Karpas-422 (cell line): ENCODE results near the gene DDX10. TPM values are rescaled to one million over a fixed set of nuclear protein-coding genes. Genes with fewer than 3 reads are reported as not detected.

Source experiments
- DNase-seq: peaks from one replicate; pipeline ENCODE4 v3.0.0-alpha.2; 2015
- H2AFZ ChIP-seq: fragments of 200-600 bp; sonication (generic); 2 replicates; pipeline ENCODE4 v1.6.1; 2014; ENCODE audit warnings: antibody characterized with exemption, low read length, mixed read lengths
- H3K27ac ChIP-seq: fragments of 200-600 bp; sonication (generic); 2 replicates; pipeline ENCODE4 v1.5.1; 2014; ENCODE audit warnings: mild to moderate bottlenecking, low read length, moderate library complexity
- H3K27me3 ChIP-seq: fragments of 200-600 bp; sonication (generic); 2 replicates; pipeline ENCODE4 v1.6.1; 2014; ENCODE audit warnings: low read length, mixed read lengths
- H3K36me3 ChIP-seq: fragments of 200-600 bp; sonication (generic); 2 replicates; pipeline ENCODE4 v1.6.1; 2014; ENCODE audit warnings: low read length, mixed read lengths; ENCODE audit not compliant: insufficient read depth
- H3K4me1 ChIP-seq: fragments of 200-600 bp; sonication (generic); 2 replicates; pipeline ENCODE4 v1.6.1; 2014; ENCODE audit warnings: mild to moderate bottlenecking, low read length, mixed read lengths
- H3K4me2 ChIP-seq: fragments of 200-600 bp; sonication (generic); 2 replicates; pipeline ENCODE4 v1.6.1; 2014; ENCODE audit warnings: low read length, low read depth, mild to moderate bottlenecking; ENCODE audit not compliant: poor library complexity, severe bottlenecking
- H3K4me3 ChIP-seq: fragments of 200-600 bp; sonication (generic); 2 replicates; pipeline ENCODE4 v1.5.1; 2014; ENCODE audit warnings: mild to moderate bottlenecking, antibody characterized with exemption, low read length, mixed read lengths
- H3K79me2 ChIP-seq: fragments of 200-600 bp; sonication (generic); 2 replicates; pipeline ENCODE4 v1.6.1; 2014; ENCODE audit warnings: mild to moderate bottlenecking, low read length, mixed read lengths
- H3K9ac ChIP-seq: fragments of 200-600 bp; sonication (generic); 2 replicates; pipeline ENCODE4 v1.6.0; 2014; ENCODE audit warnings: low read length
- H3K9me2 ChIP-seq: fragments of 200-600 bp; sonication (generic), shearing (Covaris generic); replicated peaks from 2 replicates; pipeline ENCODE4 v1.6.0; 2014; ENCODE audit warnings: mild to moderate bottlenecking, low read length, moderate library complexity; ENCODE audit not compliant: insufficient read depth
- H3K9me3 ChIP-seq: fragments of 300-700, 200-600 bp; sonication (generic); 2 replicates; pipeline ENCODE4 v1.6.1; 2014; ENCODE audit warnings: low read length, mixed read lengths
- H4K20me1 ChIP-seq: fragments of 200-600 bp; sonication (generic); 2 replicates; pipeline ENCODE4 v1.6.1; 2014; ENCODE audit warnings: mild to moderate bottlenecking, antibody characterized with exemption, low read length, low read depth; ENCODE audit not compliant: insufficient read depth
- total RNA-seq: library from RNA; depleted of rRNA; stranded (reverse); fragments of >200 nt; shearing (Covaris generic); gene quantifications from 2 replicates; pipeline ENCODE4 v1.2.3, GENCODE V29; 2014; ENCODE audit warnings: low replicate concordance

DDX10 gene
- total RNA-seq, 1 experiment from 2014 or later = 103 TPM

- Histone ChIP-seq H3K9me2 (no peaks in the 10 kb centered on the region), H2AFZ (no peak overlapping the region), H3K9ac (no peak overlapping the region), H3K9me3 (peaks cover 8% of the 10 kb centered on the region; the same call in 1 of the 2 replicates), H3K27ac (no peak overlapping the region), H3K27me3 (no peaks in the 10 kb centered on the region), H4K20me1 (no peaks in the 10 kb centered on the region), H3K36me3 (peaks cover 73% of the 10 kb centered on the region), H3K4me1 (no peaks in the 10 kb centered on the region; the same call in 1 of the 2 replicates), H3K4me3 (no peak overlapping the region), H3K79me2 (peaks cover 88% of the 10 kb centered on the region), H3K4me2 (no peak overlapping the region)
- DNase-seq = no peak
Measured at GRCh38 chr11:108713076-108713790, 48.4 kb downstream of the DDX10 start.

GRCh38 chr11:108715239-108715638 is 50.4 kb downstream of the DDX10 start:
- Histone ChIP-seq H3K4me3 (no peak overlapping the region), H2AFZ (no peak overlapping the region), H3K27me3 (no peaks in the 10 kb centered on the region), H3K4me2 (no peak overlapping the region), H3K9ac (no peak overlapping the region), H3K9me2 (no peaks in the 10 kb centered on the region), H3K4me1 (peaks cover 4% of the 10 kb centered on the region; the same call in 1 of the 2 replicates), H3K79me2 (peaks cover 78% of the 10 kb centered on the region), H4K20me1 (no peaks in the 10 kb centered on the region), H3K36me3 (peaks cover 71% of the 10 kb centered on the region), H3K27ac (no peak overlapping the region), H3K9me3 (no peaks in the 10 kb centered on the region)
- no peak for DNase-seq

- no peaks in the 10 kb centered on the region for H4K20me1 ChIP-seq
- no peak for DNase-seq
- H3K4me2 ChIP-seq = no peak overlapping the region
- H3K9ac ChIP-seq = no peak overlapping the region
- no peaks in the 10 kb centered on the region for H3K9me2 ChIP-seq
- peaks cover 80% of the 10 kb centered on the region for H3K36me3 ChIP-seq
- H3K27ac ChIP-seq = no peak overlapping the region
- H3K9me3 ChIP-seq = no peaks in the 10 kb centered on the region
- H2AFZ ChIP-seq = no peak overlapping the region
- H3K27me3 ChIP-seq = no peaks in the 10 kb centered on the region
- peaks cover 74% of the 10 kb centered on the region for H3K79me2 ChIP-seq
- no peak overlapping the region for H3K4me3 ChIP-seq
- peaks cover 4% of the 10 kb centered on the region; the same call in 1 of the 2 replicates for H3K4me1 ChIP-seq
Measured at GRCh38 chr11:108718466-108718865, 53.6 kb downstream of the DDX10 start.

GRCh38 chr11:108724974-108725689 is 60.3 kb downstream of the DDX10 start:
- H2AFZ ChIP-seq = no peak overlapping the region
- peaks cover 60% of the 10 kb centered on the region for H3K36me3 ChIP-seq
- no peaks in the 10 kb centered on the region for H4K20me1 ChIP-seq
- no peak overlapping the region for H3K9ac ChIP-seq
- peaks cover 95% of the 10 kb centered on the region for H3K79me2 ChIP-seq
- no peak overlapping the region for H3K27ac ChIP-seq
- peaks cover 37% of the 10 kb centered on the region for H3K4me1 ChIP-seq
- 0 out of 2 replicates have a peak, but pooled peaks cover 3% of the 10 kb centered on the region for H3K9me3 ChIP-seq
- no peaks in the 10 kb centered on the region for H3K9me2 ChIP-seq
- H3K4me2 ChIP-seq = no peak overlapping the region
- no peak overlapping the region for H3K4me3 ChIP-seq
- no peaks in the 10 kb centered on the region for H3K27me3 ChIP-seq
- DNase-seq = no peak

GRCh38 chr11:108726077-108726800 is 61.4 kb downstream of the DDX10 start:
- no peak for DNase-seq
- no peaks in the 10 kb centered on the region for H3K9me2 ChIP-seq
- H3K9me3 ChIP-seq = 0 out of 2 replicates have a peak, but pooled peaks cover 3% of the 10 kb centered on the region
- H2AFZ ChIP-seq = no peak overlapping the region
- H3K79me2 ChIP-seq = peaks cover 97% of the 10 kb centered on the region
- H3K27ac ChIP-seq = 0 out of 2 replicates have a peak overlapping the region, but pooled peaks have one; percentile 1
- peaks cover 44% of the 10 kb centered on the region for H3K4me1 ChIP-seq
- H4K20me1 ChIP-seq = no peaks in the 10 kb centered on the region
- peaks cover 52% of the 10 kb centered on the region for H3K36me3 ChIP-seq
- peak overlapping the region; percentile 17 for H3K4me2 ChIP-seq
- H3K4me3 ChIP-seq = no peak overlapping the region
- H3K27me3 ChIP-seq = no peaks in the 10 kb centered on the region
- no peak overlapping the region for H3K9ac ChIP-seq

- Histone ChIP-seq H3K79me2 (peaks cover 98% of the 10 kb centered on the region), H3K4me3 (no peak overlapping the region), H4K20me1 (no peaks in the 10 kb centered on the region), H3K4me1 (peaks cover 50% of the 10 kb centered on the region), H3K36me3 (peaks cover 39% of the 10 kb centered on the region), H3K27ac (no peak overlapping the region), H3K9me2 (no peaks in the 10 kb centered on the region), H3K9me3 (0 out of 2 replicates have a peak, but pooled peaks cover 3% of the 10 kb centered on the region), H3K27me3 (no peaks in the 10 kb centered on the region), H3K4me2 (peak overlapping the region; percentile 4), H2AFZ (no peak overlapping the region), H3K9ac (no peak overlapping the region)
- DNase-seq = no peak
Measured at GRCh38 chr11:108727665-108728064, 62.8 kb downstream of the DDX10 start.

GRCh38 chr11:108729227-108729871 is 64.5 kb downstream of the DDX10 start:
- peaks cover 67% of the 10 kb centered on the region for H3K4me1 ChIP-seq
- H2AFZ ChIP-seq = no peak overlapping the region
- H3K4me3 ChIP-seq = no peak overlapping the region
- peaks cover 22% of the 10 kb centered on the region for H3K36me3 ChIP-seq
- H3K27me3 ChIP-seq = no peaks in the 10 kb centered on the region
- no peaks in the 10 kb centered on the region for H3K9me2 ChIP-seq
- no peak overlapping the region for H3K27ac ChIP-seq
- 0 out of 2 replicates have a peak, but pooled peaks cover 3% of the 10 kb centered on the region for H3K9me3 ChIP-seq
- no peak overlapping the region for H3K9ac ChIP-seq
- no peak for DNase-seq
- H3K79me2 ChIP-seq = peaks cover 99% of the 10 kb centered on the region
- H4K20me1 ChIP-seq = no peaks in the 10 kb centered on the region
- H3K4me2 ChIP-seq = peak overlapping the region; percentile 7
